ENCODE results near the gene FBXO2.
"Not testable (repeated sequence)": the region's sequence is repeated elsewhere in the genome, so short reads cannot be mapped to it uniquely, and the experiment has no call there.

The FBXO2 gene

DNA sequence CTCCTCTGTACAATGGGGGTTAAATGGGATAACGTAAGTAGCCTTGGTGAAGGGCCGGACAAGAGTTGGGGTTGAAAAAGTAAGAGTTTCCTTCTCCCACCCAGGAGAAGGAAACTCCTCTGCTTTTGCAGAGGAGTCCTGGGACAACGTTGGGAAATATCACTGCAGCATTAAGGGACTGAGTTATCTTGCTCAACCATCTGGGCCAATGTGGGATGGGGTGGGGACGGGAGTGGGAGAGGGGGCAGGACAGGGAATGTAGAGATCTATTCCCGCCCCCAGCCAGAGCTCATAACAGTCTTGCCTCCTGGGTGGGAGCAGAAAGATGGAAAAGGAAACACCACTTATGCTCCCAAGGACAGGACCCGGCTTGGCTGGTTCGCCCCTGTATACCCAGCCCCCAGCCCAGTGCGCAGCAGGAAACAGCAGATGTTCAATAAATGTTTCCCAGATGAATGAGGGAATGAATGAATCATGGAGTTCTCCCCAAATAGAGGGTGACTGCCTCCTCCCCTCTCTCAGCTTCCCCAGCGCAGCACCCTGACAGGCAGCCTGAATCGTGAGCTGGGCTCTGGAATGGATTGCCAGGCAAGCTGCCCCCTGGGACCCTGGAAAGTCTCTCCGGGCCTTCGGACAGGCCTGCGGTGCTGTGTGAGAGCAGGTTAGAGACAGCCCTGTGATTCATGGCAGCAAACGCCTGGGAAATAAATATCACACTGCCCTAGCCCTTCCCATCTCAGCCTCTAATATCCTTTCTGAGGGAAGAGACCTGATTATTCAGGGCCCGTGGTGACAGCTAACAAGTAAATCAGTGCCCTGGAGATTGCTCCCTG is 24.8 kb downstream of the FBXO2 start:
- no peak for DNase-seq (ENCODE audit: low read depth)

GRCh38 chr1:11628767-11629166 is 25.5 kb downstream of the FBXO2 start:
- no peak for DNase-seq (ENCODE audit: low read depth)

GRCh38 chr1:11626551-11626950 is 27.7 kb downstream of the FBXO2 start:
- DNase-seq (ENCODE audit: low read depth): no peak

DNA sequence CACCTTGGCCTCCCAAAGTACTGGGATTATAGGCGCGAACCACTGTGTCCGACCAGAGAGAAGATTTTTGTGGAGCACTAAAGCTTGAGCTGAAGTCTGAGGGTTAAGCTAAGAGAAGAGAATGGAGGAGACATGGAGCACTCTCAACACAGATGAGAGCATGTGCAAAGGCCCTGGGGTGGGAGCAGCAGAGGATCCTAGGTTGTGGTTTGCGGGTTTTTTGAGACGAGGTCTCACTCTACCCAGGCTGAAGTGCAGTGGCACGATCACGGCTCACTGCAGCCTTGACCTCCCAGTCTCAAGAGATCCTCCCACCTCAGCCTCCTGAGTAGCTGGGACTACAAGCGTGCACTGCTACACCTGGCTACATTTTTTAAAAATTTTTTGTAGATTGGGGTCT is 30.5 kb downstream of the FBXO2 start:
- DNase-seq (ENCODE audit: low read depth): no peak

DNA sequence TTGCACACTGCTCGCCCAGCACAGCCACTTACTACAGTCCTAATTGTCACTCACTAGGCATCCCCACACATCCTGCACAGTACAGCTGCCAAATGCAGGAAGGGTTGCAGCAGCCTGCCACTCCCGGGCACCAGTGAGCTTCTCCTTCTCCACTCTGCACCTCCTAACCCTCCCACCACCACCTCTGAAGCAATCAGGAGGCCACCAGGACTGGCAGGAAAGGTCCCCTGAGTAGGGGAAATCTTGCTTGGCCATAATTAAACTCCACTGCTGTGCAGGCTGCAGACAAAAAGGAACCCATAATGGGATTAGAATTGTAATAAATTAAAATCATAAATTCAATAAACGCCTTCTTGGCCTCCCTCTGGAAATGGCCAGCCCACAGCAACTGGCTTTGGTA is 31.8 kb downstream of the FBXO2 start:
- no peak for DNase-seq (ENCODE audit: low read depth)

- DNase-seq (ENCODE audit: low read depth): no peak
These were observed 33.3 kb downstream of the FBXO2 start for GRCh38 chr1:11620924-11621323.

- no peak for DNase-seq (ENCODE audit: low read depth)
These were observed 33.8 kb downstream of the FBXO2 start for GRCh38 chr1:11620405-11620804.

DNA sequence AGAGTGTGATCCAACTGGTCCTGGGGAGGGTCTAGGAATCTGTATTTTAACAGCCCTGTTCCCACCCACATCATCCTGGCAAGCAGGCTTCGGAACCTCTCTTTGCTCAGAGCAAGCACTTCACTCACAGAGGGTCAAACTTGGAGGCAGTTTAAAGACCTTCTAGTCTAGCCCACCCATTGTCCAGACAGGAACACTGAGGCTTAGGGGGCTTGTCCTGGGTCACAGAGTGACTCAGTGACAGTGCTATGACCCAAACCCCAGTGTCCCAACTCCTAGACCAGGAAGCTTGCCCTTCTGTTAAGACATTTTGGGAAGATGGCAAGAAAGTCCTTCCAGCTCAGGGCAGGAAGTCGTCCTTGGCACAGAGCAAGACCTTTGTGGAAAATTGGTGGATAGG is 36.5 kb downstream of the FBXO2 start:
- DNase-seq (ENCODE audit: low read depth): no peak

DNA sequence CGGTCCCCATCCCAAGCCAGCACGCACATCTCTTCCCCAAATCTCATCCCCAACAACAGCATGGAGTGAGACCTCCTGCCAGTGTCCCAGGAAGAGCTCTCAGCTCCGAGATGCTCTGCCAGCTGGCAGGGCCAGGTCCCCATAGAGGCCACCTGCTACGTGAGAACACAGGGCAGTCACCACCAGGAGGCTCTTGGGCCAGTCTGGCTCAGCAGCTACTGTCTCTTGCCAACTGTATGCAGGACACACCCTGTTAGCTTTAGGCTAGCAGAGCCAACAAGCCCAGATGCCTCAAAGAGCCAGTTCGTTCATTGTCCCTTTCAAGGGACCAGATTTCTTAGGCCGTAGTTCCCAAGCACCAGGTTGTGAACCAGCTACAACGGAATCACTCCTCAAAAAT is 36.9 kb downstream of the FBXO2 start:
- no peak for DNase-seq (ENCODE audit: low read depth)

GRCh38 chr1:11616766-11617165 is 37.5 kb downstream of the FBXO2 start:
- no peak for DNase-seq (ENCODE audit: low read depth)

- DNase-seq (ENCODE audit: low read depth): no peak
These were observed 39.1 kb downstream of the FBXO2 start for GRCh38 chr1:11615090-11615489.

DNA sequence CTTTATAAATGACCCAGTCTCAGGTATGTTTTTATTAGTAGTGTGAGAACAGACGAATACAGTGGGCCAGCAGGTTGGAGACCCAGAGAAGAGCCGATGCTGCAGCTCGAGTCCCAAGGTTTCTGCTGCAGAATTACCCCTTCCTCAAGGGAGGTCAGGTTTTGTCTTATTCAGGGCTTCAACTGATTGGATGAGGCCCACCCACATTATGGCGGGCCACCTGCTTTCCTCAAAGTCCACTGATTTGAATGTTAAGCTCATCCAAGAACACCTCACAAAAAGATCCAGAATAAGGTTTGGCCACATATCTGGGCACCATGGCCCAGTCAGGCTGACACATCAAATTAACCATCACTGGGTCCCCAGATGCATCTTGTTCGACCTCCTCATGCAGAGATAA is 40.9 kb downstream of the FBXO2 start:
- DNase-seq (ENCODE audit: low read depth): no peak

DNA sequence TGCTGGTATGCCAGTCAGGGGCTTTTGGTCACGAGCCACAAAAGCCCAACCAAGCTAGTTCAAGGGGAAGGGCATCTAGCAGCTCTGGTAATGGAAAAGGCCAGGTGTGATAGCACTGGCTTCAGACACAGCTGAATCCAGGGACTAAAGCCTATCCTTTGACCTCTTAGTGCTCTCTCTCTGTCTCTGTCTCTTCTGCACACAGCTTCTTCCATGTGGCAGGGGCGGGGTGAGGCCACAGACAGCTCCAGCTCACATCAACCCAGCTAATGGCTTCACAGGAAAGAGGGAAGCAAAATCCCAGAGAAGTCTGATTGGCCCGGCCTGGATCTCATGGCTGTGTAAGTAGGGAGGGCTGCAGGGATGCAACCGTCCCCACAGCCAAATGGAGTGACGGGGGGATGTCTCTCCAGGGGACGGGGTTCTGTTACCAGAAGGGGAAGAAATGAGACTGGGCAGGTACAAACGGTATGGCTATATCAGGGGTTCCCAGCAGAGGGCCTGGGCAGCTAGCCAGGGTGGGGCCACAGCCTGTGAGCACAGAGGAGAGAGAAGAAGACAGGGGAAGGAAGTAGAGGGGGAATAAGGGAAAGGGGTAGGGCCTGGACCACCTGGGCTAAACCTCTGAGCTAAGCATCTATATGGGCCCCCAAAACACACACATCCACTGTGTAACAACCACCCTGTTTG is 42.4 kb downstream of the FBXO2 start:
- DNase-seq (ENCODE audit: low read depth): no peak

GRCh38 chr1:11610629-11611180 is 43.5 kb downstream of the FBXO2 start:
- DNase-seq (ENCODE audit: low read depth): no peak

DNA sequence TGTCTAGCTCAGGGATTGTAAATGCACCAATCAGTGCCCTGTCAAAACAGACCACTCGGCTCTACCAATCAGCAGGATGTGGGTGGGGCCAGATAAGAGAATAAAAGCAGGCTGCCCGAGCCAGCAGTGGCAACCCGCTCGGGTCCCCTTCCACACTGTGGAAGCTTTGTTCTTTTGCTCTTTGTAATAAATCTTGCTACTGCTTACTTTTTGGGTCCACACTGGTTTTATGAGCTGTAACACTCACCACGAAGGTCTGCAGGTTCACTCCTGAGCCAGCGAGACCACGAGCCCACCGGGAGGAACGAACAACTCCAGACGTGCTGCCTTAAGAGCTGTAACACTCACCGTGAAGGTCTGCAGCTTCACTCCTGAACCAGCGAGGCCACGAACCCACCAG is 44.9 kb downstream of the FBXO2 start:
- DNase-seq (ENCODE audit: low read depth): not testable (repeated sequence)

GRCh38 chr1:11608596-11609130 is 45.6 kb downstream of the FBXO2 start:
- DNase-seq (ENCODE audit: low read depth): not testable (repeated sequence)

DNA sequence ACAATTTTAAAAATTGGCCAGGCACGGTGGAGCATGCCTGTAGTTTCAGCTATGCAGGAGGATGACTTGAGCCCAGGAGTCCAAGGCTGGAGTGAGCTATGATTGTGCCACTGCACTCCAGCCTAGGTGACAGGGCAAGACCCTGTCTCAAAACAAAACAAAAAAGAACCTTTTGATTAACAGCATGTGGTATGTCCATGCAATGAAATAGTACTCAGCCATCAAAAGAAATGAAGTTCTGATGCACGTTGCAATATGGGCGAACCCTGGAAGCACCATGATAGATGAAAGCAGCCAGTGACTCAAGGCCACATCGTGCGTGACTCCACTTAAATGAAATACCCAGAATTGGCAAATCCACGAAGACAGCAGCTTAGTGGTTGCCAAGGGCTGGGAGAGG is 47.5 kb downstream of the FBXO2 start:
- no peak for DNase-seq (ENCODE audit: low read depth)

DNA sequence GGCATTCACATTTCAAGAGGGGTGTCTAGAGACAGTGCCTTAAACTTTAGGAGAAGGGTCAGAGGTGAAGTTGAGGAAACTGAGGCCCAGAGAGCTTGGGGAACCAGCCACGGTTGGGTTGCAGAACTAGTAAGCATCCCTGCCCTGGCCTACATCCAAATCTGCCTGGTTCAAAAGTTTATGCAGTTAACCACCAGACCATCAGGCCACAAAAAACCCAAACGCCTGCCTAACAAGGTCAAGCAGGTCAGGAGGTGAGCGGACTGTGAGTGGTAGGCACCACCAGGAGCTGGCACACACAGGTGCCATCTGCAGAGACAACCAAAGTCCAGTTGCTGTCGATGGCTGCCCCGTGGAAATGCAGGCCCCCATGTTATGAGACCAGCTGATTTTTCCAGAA is 51.2 kb downstream of the FBXO2 start:
- DNase-seq (ENCODE audit: low read depth): no peak

DNA sequence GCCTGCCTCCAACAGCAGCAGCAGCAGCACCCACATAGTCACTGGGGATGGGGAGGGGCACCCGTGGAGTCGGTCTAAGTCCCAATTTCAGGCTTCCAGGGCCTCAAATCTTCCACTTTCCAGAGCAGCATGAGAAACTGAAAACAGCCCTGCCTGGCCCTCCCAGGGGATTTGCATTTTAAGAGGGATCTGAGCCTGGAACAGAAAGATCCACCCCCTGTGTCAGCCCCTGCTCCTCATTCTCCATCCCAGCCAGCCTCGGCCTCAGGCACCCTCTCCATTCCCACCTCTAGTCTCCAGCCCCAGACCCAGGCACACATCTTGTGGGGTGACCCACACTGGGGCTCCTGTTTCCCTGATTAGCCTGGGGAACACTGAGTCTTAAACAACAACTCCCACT is 51.8 kb downstream of the FBXO2 start:
- no peak for DNase-seq (ENCODE audit: low read depth)

DNA sequence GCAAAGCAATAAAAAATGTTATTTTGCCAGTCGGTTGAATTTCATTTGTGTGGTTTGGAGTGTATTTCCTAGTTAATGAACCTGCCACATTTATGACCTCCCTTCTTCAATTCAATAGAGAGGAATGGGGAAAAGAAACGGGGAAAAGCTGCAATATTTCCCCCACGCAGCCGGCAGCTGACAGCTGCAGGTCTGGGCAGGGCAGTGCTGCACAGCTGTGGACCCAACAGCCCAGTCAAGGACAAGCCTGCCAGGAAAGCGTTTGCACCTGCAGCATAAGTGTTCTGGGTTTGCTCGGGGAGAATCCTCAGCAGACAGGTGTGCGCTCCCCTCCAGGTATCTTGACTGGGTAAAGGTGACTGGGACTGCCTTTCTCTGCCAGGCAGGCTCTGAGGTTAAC is 53.4 kb downstream of the FBXO2 start:
- no peak for DNase-seq (ENCODE audit: low read depth)

DNA sequence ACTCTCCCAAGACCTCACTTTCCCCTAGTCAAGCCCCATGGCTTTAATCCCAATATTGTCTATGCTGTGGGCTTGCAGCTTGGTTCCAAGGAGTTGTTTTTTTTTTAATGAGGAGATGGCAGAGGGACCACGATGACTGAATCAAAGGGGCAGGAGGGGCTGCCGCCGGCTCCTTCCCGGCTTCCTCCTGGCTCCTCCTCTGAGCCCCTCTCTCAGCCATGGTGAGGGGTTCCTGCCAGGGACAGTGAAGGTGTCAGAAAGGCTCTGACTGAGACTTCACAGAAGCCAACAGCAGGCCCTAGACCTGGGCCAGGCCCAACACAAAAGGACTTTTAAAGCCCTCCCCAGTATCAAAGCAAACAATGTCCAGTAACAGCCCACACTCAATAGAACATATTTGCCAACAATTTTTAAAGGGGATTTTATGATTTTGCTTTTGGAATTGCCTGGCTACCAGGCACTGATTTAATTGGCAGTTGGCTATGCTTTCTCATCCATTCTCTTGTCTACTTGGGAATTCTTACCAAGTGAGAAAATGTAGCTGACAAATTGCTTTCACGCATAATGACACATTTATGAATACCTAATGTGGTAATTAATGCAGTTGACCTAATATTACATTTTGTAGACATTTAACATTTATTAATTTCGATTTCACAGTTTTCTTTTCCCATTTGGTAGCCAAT is 54.2 kb downstream of the FBXO2 start:
- no peak for DNase-seq (ENCODE audit: low read depth)

GRCh38 chr1:11598461-11598860 is 55.8 kb downstream of the FBXO2 start:
- DNase-seq (ENCODE audit: low read depth): no peak

Data from fibroblast of the conjunctiva (primary cell).